GM21576 (cell line): ENCODE measurements around the gene CENPU.

Experiments used
- ATAC-seq: cut with Tn5 transposase; IDR thresholded peaks from one replicate; pipeline ENCODE4 v1.9.1; 2021; ENCODE audit warnings: mild to moderate bottlenecking, moderate library complexity; ENCODE audit not compliant: unreplicated experiment

Gene CENPU

GRCh38 chr4:184645904-184646610, 87.8 kb downstream of the CENPU start:
- ATAC-seq = no peak

GRCh38 chr4:184644553-184645307, 89.2 kb downstream of the CENPU start:
- no peak for ATAC-seq
